Adipose tissue (tissue), 3 donors: ENCODE measurements around the gene TTC28. TPM values are rescaled to one million over a fixed set of nuclear protein-coding genes. Genes with fewer than 3 reads are reported as not detected.

Source experiments
- H3K27ac ChIP-seq: one replicate; pipeline ENCODE4 v1.5.1; 2013; ENCODE audit warnings: low read depth, low read length
- WGBS, 3 donors: extraction: QIAGEN DNeasy Blood & Tissue Kit; methylation state at CpG; one replicate each; pipeline ENCODE4 v1.1.7; 2013; 5-methylcytosine and 5-hydroxymethylcytosine counted together
- polyA plus RNA-seq, 3 donors: library from polyadenylated mRNA; stranded (reverse); fragments of 200-250 nt; gene quantifications; one replicate each; pipeline ENCODE4 v1.2.3, GENCODE V29; 2013
- donor health status: healthy with polysubstance abuse.
- donor health status: Bipolar disorder and iron deficiency.
- donor health status: healthy.

The TTC28 gene
- polyA plus RNA-seq, 3 donors = 2.8 to 10.6 (median 8.3) TPM

- no peak overlapping the region for H3K27ac ChIP-seq
- WGBS, 3 donors = 96 to 99% (median 97%) methylated on average over 3 of the region's 3 CpGs
Measured at GRCh38 chr22:28137036-28137435, 542.6 kb downstream of the TTC28 start.

GRCh38 chr22:28132466-28132865, 547.2 kb downstream of the TTC28 start:
- 78 to 85% (median 83%) methylated on average over 2 of the region's 2 CpGs for WGBS, 3 donors
- H3K27ac ChIP-seq = no peak overlapping the region

GRCh38 chr22:28129319-28129962, 550.2 kb downstream of the TTC28 start:
- no peak overlapping the region for H3K27ac ChIP-seq
- 93 to 94% (median 94%) methylated on average over 7 of the region's 7 CpGs for WGBS, 3 donors

- H3K27ac ChIP-seq = no peak overlapping the region
- WGBS, 3 donors = 74 to 82% (median 79%) methylated on average over 4 of the region's 4 CpGs
Measured at GRCh38 chr22:28128827-28129226, 550.8 kb downstream of the TTC28 start.

GRCh38 chr22:28125799-28126198, 553.8 kb downstream of the TTC28 start:
- H3K27ac ChIP-seq = no peak overlapping the region
- WGBS, 3 donors = 77 to 95% (median 83%) methylated on average over 2 of the region's 2 CpGs

GRCh38 chr22:28123989-28124766, 555.5 kb downstream of the TTC28 start:
- no peak overlapping the region for H3K27ac ChIP-seq
- WGBS, 3 donors = 92 to 95% (median 94%) methylated on average over 1 of the region's 1 CpG

- 47 to 64% (median 51%) methylated on average over 3 of the region's 3 CpGs for WGBS, 3 donors
- H3K27ac ChIP-seq = no peak overlapping the region
Measured at GRCh38 chr22:28120691-28121592, 558.7 kb downstream of the TTC28 start.

GRCh38 chr22:28118957-28119631, 560.5 kb downstream of the TTC28 start:
- 80 to 96% (median 88%) methylated on average over 2 of the region's 2 CpGs for WGBS, 3 donors
- H3K27ac ChIP-seq = no peak overlapping the region

GRCh38 chr22:28116219-28116673, 563.4 kb downstream of the TTC28 start:
- no peak overlapping the region for H3K27ac ChIP-seq
- 50 to 66% (median 55%) methylated on average over 2 of the region's 2 CpGs for WGBS, 3 donors

GRCh38 chr22:28115426-28115825, 564.2 kb downstream of the TTC28 start:
- 74 to 91% (median 84%) methylated on average over 4 of the region's 4 CpGs for WGBS, 3 donors
- no peak overlapping the region for H3K27ac ChIP-seq

GRCh38 chr22:28112548-28113043, 567.0 kb downstream of the TTC28 start:
- WGBS, 3 donors = 34 to 55% (median 47%) methylated on average over 9 of the region's 9 CpGs
- no peak overlapping the region for H3K27ac ChIP-seq

GRCh38 chr22:28112190-28112544, 567.5 kb downstream of the TTC28 start:
- WGBS, 3 donors = 58 to 69% (median 66%) methylated on average over 2 of the region's 2 CpGs
- no peak overlapping the region for H3K27ac ChIP-seq

GRCh38 chr22:28111501-28112189, 568.0 kb downstream of the TTC28 start:
- no peak overlapping the region for H3K27ac ChIP-seq
- 71 to 89% (median 77%) methylated on average over 3 of the region's 3 CpGs for WGBS, 3 donors

GRCh38 chr22:28108851-28109250, 570.8 kb downstream of the TTC28 start:
- H3K27ac ChIP-seq = no peak overlapping the region
- WGBS, 3 donors = 86 to 89% (median 87%) methylated on average over 4 of the region's 4 CpGs

- WGBS, 3 donors = 94 to 98% (median 97%) methylated on average over 4 of the region's 4 CpGs
- H3K27ac ChIP-seq = no peak overlapping the region
Measured at GRCh38 chr22:28106617-28107016, 573.0 kb downstream of the TTC28 start.

GRCh38 chr22:28105988-28106387, 573.7 kb downstream of the TTC28 start:
- 92 to 93% (median 92%) methylated on average over 2 of the region's 2 CpGs for WGBS, 3 donors

GRCh38 chr22:28105413-28105812, 574.2 kb downstream of the TTC28 start:
- WGBS, 3 donors = 83 to 91% (median 89%) methylated on average over 9 of the region's 9 CpGs
- H3K27ac ChIP-seq = no peak overlapping the region

More at GRCh38 chr22:28105988-28106387, 573.7 kb downstream of the TTC28 start:
- H3K27ac ChIP-seq = no peak overlapping the region

GRCh38 chr22:28103596-28103995, 576.0 kb downstream of the TTC28 start:
- WGBS, 3 donors = 77 to 92% (median 91%) methylated on average over 2 of the region's 2 CpGs

More at GRCh38 chr22:28103596-28103995, 576.0 kb downstream of the TTC28 start:
- H3K27ac ChIP-seq = no peak overlapping the region
